Smooth muscle cell (in vitro differentiated cells): ENCODE data around the gene HRH3. TPM values are rescaled to one million over a fixed set of nuclear protein-coding genes. Genes with fewer than 3 reads are reported as not detected.

Source experiments
- DNase-seq: peaks from one replicate; lab custom pipeline; 2025; ENCODE audit not compliant: unreplicated experiment; lab: John Stamatoyannopoulos, UW
- H2AFZ ChIP-seq: fragments of 200-600 bp; sonication (generic); 2 replicates; pipeline ENCODE4 v1.6.0; 2016; ENCODE audit warnings: antibody characterized with exemption, low read depth, mild to moderate bottlenecking
- H3F3A ChIP-seq: fragments of 200-600 bp; sonication (generic); 2 replicates; pipeline ENCODE4 v1.6.0; 2017; ENCODE audit warnings: antibody characterized with exemption, low read depth
- H3K27ac ChIP-seq: fragments of 200-600 bp; sonication (generic); 2 replicates; pipeline ENCODE4 v1.5.1; 2016; ENCODE audit warnings: low read depth, mild to moderate bottlenecking
- H3K27me3 ChIP-seq: fragments of 200-600 bp; sonication (generic); 2 replicates; pipeline ENCODE4 v1.6.1; 2016; ENCODE audit warnings: low read depth, mild to moderate bottlenecking
- H3K36me3 ChIP-seq: fragments of 200-600 bp; sonication (generic); 2 replicates; pipeline ENCODE4 v1.5.1; 2016; ENCODE audit warnings: low read depth
- H3K4me1 ChIP-seq: fragments of 200-600 bp; sonication (generic); 2 replicates; pipeline ENCODE4 v1.5.1; 2016; ENCODE audit warnings: low read depth
- H3K4me2 ChIP-seq: fragments of 200-600 bp; sonication (generic); 2 replicates; pipeline ENCODE4 v1.6.0; 2016; ENCODE audit warnings: mild to moderate bottlenecking
- H3K4me3 ChIP-seq: fragments of 200-600 bp; sonication (generic); 2 replicates; pipeline ENCODE4 v1.5.1; 2016; ENCODE audit warnings: mild to moderate bottlenecking
- H3K79me2 ChIP-seq: fragments of 200-600 bp; sonication (generic); 2 replicates; pipeline ENCODE4 v1.6.0; 2016; ENCODE audit warnings: low read depth, mild to moderate bottlenecking
- H3K9ac ChIP-seq: fragments of 200-600 bp; sonication (generic); 2 replicates; pipeline ENCODE4 v1.6.0; 2016; ENCODE audit warnings: low read depth
- H3K9me3 ChIP-seq: fragments of 200-600 bp; sonication (generic); replicated peaks from 2 replicates; pipeline ENCODE4 v1.5.1; 2016; ENCODE audit warnings: low read depth
- H4K20me1 ChIP-seq: fragments of 200-600 bp; sonication (generic); 2 replicates; pipeline ENCODE4 v1.6.0; 2016; ENCODE audit warnings: low read depth
- CTCF ChIP-seq: fragments of 200-600 bp; sonication (generic); IDR thresholded peaks from 2 replicates; pipeline ENCODE4 v1.5.1; 2017; ENCODE audit warnings: borderline replicate concordance, mild to moderate bottlenecking, antibody characterized with exemption; ENCODE audit not compliant: insufficient read depth, poor library complexity, severe bottlenecking
- WGBS: methylation state at CpG from one replicate; pipeline ENCODE4 v1.1.7; 2016; ENCODE audit warnings: low lambda C conversion rate; 5-methylcytosine and 5-hydroxymethylcytosine counted together
- polyA plus RNA-seq: library from polyadenylated mRNA; unstranded; fragments of >200 nt; fragmentation: Nextera tagmentation; extraction: Ambion mirVana; gene quantifications from 2 replicates; pipeline ENCODE4 v1.2.1, GENCODE V29; 2016
- total RNA-seq: library from RNA; depleted of rRNA; stranded (reverse); fragments of >200 nt; gene quantifications from 2 replicates; pipeline ENCODE4 v1.2.3, GENCODE V29; 2014

The HRH3 gene
- total and polyA plus RNA-seq, 2 experiments from 2014 or later, result not detected

- Histone ChIP-seq H3K27me3 (no peaks in the 10 kb centered on the region), H3K79me2 (peaks cover 15% of the 10 kb centered on the region), H3K36me3 (peaks cover 10% of the 10 kb centered on the region), H3F3A (no peaks in the 10 kb centered on the region), H3K4me1 (no peaks in the 10 kb centered on the region), H3K27ac (no peak overlapping the region), H4K20me1 (peaks cover 44% of the 10 kb centered on the region), H3K4me3 (no peak overlapping the region), H3K9ac (no peak overlapping the region), H2AFZ (no peak overlapping the region), H3K9me3 (no peaks in the 10 kb centered on the region), H3K4me2 (no peak overlapping the region)
- no peak for DNase-seq
- no peak for TF ChIP-seq CTCF
- 98% methylated on average over 10 of the region's 10 CpGs for WGBS
Measured at GRCh38 chr20:62196286-62196685, 23.8 kb downstream of the HRH3 start.

GRCh38 chr20:62195736-62196135, 24.3 kb downstream of the HRH3 start:
- no peak overlapping the region for H2AFZ ChIP-seq
- no peak overlapping the region for H3K4me2 ChIP-seq
- peaks cover 18% of the 10 kb centered on the region for H3K79me2 ChIP-seq
- no peak for TF ChIP-seq CTCF
- no peak overlapping the region for H3K9ac ChIP-seq
- H3K4me1 ChIP-seq, result no peaks in the 10 kb centered on the region
- H3K9me3 ChIP-seq, result no peaks in the 10 kb centered on the region
- no peak overlapping the region for H3K4me3 ChIP-seq
- no peak overlapping the region for H3K27ac ChIP-seq
- H4K20me1 ChIP-seq, result peaks cover 50% of the 10 kb centered on the region
- H3F3A ChIP-seq, result no peaks in the 10 kb centered on the region
- 93% methylated on average over 10 of the region's 10 CpGs for WGBS
- peaks cover 10% of the 10 kb centered on the region for H3K36me3 ChIP-seq
- no peaks in the 10 kb centered on the region for H3K27me3 ChIP-seq
- DNase-seq, result no peak

- peaks cover 8% of the 10 kb centered on the region for H3K36me3 ChIP-seq
- H3K4me1 ChIP-seq, result no peaks in the 10 kb centered on the region
- peaks cover 57% of the 10 kb centered on the region for H4K20me1 ChIP-seq
- no peak for TF ChIP-seq CTCF
- no peak overlapping the region for H3K4me3 ChIP-seq
- no peak overlapping the region for H3K27ac ChIP-seq
- peaks cover 22% of the 10 kb centered on the region for H3K79me2 ChIP-seq
- H2AFZ ChIP-seq, result no peak overlapping the region
- no peak overlapping the region for H3K9ac ChIP-seq
- no peak overlapping the region for H3K4me2 ChIP-seq
- WGBS, result 87% methylated on average over 8 of the region's 8 CpGs
- H3K27me3 ChIP-seq, result no peaks in the 10 kb centered on the region
- DNase-seq, result no peak
- H3K9me3 ChIP-seq, result no peaks in the 10 kb centered on the region
- H3F3A ChIP-seq, result no peaks in the 10 kb centered on the region
Measured at GRCh38 chr20:62195075-62195405, 25.0 kb downstream of the HRH3 start.
